ENCODE data around the gene ABHD1.

- TF ChIP-seq POLR2AphosphoS5 (IDR thresholded peaks at IDR 0.05; ENCODE audit: low read depth, low read length) (no peak), POLR2A (IDR thresholded peaks at IDR 0.05; ENCODE audit: low read depth, low read length) (no peak), TAF1 (IDR thresholded peaks at IDR 0.05; ENCODE audit: borderline replicate concordance, low read depth, low read length) (no peak)
Observed at GRCh38 chr2:27088634-27089033, 35.0 kb upstream of the ABHD1 start.

Measured in GM12892 (cell line).